Left forelimb (tissue), 1 donor: ENCODE measurements around the gene MRPL34.

Experiments
- DNase-seq: peaks from one replicate; pipeline ENCODE4 v3.0.0-alpha.2; 2018; ENCODE audit warnings: low spot score

The MRPL34 gene

DNA sequence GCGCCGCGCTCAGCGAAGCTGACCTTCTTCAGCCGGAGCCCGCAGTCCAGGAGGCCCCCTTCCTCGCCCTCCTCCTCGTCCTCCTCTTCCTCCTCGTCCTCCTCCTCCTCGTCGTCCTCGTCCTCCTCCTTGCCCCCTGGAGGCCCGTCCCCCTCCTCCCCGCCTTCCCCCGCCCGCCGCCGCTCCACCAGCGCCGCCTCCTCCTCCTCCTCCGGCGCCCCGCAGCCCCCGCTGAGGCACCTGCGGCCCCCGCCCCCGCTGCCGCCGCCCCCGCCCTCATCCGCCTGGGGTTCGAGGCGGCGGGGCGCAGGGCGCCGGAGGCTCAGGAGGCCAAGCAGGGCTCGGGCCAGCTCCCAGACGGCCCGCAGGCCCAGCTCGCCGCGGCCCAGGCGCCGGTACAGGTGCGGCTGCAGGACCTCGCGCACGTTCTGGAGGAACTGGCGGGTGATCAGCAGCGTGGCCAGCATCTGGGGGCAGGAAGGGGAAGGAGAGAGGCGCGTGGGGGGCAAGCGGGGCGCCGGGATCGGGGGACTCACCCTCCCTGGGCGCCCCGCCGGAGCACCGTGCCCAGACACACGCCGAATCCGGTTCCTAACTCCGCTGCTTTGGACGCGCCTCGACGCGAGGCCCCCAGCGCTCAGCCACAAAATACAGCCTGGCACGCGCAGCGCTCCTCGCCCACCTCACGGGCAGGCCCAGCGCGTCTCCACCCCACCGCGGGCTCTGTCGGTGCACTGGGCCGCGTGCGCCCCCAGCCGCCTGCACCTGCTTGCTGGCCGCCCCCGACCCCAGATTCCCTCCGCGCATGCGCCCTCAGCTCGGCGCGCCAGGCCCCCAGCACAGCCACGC lies 23.1 kb downstream of the MRPL34 start:
- DNase-seq, result no peak

DNA sequence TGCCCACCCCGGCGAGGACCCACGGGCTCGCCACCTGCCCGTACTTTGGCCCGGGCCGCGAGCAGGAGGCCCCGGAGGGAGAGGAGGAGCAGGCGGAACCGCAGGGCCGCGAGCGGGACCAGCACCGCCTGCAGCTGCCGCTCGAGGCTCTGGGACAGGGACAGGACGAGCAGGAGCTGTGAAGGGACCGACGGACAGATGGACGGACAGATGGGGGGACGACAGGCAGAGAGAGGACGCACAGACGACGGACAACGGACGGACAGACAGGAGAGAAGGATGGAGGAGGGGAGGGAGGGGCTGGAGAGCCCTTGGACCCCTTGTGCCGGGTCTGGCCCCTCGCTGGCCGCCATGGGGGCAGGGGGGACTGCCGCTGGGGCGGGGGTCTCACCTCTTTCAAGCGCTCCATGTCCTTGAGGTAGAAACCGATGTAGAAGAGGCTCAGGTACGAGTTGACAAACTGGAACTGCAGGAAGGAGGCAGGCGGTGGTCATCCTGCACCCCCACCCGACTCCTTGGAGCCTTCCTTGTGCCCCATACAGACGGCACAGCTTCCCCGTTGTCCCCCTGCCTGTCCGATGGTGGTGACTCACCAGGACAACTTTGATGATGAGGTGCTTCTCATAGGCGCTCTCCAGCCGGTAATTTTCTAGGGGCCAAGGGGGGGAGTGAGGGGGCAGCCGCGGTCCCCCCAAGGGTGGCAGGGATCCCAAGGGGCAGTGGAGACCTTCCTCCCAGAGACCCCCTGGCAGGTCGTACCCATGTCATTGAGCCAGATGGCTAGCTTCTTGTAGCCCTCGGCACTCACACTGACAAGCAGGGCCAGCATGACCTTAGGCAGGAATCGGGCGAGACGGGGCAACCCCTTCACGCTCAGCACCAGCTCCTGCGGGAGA lies 23.9 kb downstream of the MRPL34 start:
- DNase-seq, result no peak

DNA sequence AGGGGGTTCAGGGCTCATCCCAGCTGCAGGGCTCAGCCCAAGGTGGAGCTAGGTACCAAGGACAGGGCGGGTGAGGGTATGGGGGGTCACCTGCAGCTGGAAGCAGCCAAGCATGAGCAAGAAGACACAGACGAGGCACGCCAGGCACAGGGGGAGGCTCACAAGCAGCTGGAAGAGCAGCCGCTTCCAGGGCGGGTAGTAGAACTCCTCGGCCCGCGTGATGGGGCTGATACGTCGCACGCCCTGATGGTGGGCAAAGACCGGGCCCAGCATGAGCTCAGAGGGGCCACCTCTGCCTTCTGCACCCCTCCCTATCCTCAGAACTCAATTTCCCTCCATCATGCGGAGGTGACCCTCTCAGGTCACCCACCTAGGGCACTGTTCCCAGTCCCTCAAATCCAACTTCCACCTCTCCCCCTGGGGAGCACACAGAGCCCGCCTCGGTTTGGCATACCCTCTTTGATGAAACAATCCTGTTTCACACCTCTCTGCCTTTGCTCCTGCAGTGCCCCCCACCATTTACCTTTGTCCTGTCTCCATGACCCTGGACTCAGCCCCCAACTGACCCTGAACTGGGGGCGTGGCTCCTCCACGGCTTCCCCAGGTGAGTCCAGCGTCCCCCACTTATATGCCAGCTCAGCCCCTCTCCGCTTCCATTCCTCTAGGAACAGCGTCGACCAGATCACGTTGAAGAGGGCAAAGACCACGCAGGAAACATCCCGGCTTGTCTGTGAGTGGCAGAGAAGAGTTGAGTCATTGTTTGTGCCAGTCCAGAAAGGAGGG lies 24.8 kb downstream of the MRPL34 start:
- no peak for DNase-seq

DNA sequence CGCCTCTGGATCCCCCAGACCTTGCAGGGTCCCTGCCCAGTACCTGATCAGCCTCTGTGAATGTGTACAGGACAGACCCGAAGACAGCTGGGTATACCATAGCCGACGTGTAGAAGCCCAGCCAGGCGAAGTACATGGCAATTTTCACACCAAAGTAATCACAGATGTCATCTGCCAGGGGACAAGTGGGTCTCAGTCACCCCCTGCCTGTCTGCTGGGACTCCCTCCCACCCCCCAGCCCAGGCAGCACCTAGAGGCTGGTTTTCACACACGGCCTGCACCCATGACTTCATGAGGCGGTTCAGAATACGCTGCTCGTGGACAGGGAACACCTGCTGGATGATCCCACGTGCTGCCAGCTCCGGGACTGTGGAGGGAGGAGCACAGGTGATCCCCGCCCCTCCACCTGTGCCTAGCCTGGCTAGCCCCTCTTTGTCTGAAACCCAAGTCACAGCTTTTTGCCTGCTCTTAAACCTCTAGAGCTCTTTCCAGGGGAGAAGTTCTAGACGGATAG lies 25.4 kb downstream of the MRPL34 start:
- DNase-seq, result no peak

DNA sequence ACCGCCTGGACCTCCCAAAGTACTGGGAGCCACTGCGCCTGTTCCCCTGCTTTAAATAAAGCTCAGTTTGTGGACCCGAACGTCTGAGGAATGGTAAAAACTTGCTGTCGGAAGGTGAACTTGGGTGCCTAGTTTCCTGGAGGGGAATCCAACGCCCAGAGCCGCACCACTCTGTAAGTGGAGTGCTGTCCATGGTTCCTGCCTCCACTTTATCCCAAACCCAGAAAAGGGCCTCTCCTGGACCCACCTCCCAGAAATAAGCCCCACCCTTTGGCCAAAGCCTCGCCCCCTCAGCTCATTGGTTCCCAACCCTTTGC lies 26.6 kb downstream of the MRPL34 start:
- no peak for DNase-seq

DNA sequence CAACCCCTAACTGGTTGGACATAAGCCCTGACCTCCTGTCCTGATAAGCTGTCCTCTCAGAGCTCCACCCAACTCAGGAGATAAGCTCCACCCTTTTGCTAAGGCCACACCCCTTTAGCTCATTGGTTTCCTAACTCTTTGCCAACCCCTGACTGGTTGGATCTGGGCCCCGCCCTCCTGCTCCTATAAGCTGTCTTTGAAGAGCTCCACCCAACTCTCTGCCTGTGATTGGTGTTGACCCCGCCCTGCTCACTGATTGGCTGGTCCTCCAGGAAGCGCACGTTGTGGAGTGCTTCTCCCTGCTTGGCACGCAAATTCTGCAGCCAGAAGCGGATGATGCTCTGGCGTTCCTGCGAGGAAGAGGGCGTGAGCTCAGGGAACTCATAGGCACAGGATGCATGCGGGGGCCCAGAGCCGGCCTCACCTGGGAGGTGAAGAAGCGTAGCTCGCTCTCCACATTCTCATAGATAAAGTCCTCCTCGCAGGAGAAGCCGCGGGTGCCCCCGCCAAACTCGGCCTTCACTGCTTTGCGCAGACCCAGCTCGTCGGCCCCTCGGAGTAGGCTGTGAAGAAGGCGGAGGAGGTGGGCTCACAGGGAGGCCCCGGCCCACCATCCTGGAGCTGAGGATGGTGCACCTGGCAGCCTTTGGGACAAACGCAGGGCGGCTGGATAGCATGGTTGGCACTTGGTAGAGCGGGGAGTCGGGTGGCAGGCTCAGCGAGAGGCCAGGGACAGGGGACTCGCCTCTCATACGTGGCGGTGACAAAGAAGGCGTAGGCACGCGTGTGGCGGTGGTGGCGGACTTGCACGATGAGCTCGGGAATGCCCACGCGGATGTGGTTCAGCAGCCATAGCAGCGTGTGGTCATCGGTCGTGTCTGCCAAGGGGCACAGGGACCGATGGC lies 27.3 kb downstream of the MRPL34 start:
- DNase-seq, result no peak

DNA sequence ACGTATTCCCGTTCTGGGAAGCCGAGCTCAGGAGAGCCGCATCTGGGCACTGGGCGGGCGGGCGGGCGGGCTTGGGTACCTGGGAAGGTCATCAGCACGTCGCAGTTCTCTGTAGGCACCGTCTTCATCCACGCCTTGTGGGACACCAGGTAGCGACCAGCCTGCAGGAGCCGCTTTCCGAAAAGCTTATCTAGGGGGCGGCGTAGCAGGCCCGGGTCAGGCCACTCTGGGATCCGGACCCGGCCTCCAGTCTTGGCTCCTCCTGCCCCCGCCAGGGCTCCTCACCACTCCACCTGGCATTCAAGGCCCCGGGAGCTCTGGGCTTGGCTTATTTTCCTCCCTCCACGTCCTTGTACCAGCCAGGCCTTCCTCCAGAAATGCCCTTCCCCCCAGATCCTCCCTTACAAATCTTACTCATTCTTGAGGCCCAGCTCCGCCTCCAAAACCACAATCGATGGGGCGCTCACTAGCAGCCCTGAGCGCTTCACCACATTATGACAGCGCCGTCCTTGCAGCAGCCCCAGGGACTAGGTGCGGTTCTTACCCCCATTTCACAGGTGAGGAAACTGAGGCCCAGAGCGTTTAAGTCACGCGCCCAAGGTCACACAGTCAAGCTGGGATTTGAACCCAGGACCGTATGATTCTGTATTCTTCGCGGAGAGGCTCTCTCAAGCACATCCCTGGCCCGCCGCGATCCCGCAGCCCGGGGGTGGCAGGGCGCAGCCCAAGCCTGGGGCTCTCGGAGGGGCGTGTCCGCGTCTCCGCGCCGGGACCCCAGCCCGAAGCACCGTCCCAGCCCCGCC lies 28.1 kb downstream of the MRPL34 start:
- DNase-seq, result no peak

DNA sequence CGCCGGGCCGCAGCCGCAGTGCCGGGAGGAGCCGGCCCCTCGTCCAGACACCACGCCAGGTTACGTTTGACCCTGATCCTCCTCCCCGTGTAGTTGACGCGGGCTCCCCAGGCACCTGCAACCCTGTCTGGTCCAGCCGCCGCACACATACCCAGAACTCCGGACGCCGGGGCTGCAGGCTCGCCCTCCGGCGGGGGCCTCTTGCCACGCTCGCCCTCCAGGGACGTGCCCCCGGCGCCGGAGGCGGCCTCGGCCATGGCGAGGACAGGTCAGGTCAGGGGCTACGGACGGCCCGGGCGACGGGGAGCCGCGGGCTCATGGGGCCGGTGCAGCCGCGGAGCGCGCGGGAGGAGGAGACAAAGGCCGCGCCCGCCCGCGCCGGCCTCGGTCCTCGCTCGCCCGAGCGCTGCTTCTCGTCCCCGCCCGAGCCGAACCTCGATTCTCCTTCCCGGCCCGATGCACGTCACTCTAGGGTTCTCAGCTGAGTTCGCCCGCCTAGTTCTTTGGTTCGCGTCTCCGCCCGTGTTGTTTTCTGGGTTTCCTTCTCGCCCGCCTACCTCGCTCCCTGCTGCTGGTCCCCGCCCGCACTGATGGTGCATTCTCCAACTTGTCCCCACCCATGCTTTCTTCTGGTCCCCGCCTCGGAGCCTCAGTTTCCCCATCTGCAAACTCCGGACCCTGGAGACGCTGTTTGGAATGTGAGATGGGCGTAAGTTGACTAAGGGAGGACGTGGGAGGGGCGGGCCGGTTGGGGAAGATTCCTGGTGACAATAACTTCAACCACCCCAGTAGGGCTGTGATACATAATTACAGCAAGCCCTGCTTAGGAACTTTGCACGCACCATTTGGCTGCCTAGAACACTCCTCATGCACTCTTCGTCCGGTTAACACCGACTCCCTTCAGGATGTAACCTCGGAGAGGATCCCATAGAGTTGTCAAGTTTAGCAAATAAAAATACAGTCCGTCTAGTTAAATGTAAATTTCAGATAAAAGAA lies 29.0 kb downstream of the MRPL34 start, which contains the start of gene ANO8:
Gene ANO8 (minus strand): TSS at position 442 of the 996 bp plus-strand sequence. CDS start 185 bp downstream, at position 257.
- DNase-seq, result peak; percentile 96

DNA sequence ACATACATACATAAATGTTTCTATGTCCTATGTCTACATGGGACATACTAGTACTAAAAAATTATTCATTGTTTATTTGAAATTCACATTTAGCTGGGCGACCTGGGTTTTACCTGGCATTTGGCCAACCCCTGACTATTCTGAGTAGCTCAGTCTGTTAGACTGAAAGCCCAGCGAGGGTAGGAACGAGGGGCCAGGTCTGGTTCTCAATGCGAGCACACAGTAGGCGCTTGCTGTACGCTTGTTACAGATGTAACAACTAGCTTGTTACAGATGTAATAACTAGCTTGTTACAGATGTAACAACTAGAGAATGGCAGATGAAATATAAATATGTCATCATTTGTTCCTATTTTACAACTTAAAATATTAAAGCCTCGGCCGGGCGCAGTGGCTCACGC lies 29.9 kb downstream of the MRPL34 start:
- no peak for DNase-seq

DNA sequence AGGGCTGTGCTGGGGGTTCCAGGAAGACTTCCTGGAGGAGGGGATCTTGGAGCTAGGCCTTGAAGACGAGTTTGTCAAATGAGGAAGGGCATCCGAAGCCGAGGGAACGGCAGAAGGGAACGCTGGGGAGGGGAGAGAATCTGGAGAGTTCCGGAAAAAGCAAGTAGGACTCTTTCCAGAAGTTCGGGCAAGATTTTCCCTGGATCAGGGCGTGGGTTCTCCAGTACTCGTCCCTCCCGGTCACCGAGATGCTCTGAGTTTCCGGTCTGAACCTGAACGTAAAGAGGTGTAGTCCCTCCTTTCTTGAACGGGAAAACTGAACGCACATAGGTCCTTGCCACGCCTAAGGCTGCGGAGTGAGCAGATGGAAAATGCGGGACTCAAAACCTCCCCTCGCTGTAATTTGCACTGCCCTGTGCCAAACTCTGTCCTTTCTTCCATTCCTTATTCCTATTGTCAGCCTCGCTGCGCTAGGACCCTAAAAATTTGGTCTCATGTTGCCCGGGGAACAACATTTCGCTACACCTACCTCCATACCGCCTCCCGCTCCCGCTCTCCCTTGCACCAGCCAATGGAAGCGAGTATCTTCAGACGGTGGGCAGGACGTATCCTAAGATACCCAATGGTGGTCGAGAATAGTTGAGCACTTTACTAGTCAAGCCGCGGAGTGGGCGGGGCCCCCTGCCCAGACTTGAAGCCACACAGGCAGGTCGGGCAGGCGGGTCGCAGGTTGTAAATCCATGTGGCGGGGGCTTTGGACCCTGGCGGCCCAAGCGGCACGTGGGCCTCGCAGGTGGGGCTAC lies 31.4 kb downstream of the MRPL34 start, which contains the start of gene GTPBP3:
Gene GTPBP3 (plus strand): TSS at position 682 of the 803 bp plus-strand sequence. CDS start 59 bp downstream, at position 741.
- peak; percentile 95 for DNase-seq

DNA sequence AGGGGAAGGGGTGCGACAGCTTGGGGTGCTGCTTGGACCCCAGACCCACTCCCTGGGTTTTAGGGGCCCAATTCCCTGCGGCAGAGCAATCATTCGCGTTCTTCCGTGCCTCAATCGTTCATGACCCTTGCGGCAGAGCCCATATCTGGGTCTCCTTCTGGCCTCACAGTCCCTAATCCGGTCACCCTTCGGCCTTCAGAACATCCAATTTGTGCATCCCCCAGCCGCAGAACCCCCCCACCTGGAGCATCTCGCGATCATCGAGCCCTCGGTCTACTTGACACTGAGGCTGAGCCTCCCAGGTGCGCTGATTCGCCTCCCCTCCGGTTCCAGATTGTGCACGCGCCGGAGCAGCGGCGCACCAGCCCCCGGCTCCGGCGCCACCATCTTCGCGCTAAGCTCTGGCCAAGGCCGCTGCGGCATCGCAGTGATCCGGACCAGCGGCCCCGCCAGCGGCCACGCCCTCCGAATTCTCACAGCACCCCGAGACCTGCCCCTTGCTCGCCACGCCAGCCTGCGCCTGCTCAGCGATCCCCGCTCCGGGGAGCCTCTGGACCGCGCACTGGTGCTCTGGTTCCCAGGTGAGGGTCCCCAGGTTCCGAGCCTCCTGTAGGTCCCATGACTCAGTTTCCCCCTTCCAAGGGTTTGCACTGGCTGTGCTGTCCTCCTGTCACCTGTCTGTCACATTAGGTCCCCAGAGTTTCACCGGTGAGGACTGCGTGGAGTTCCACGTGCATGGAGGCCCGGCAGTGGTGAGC lies 32.2 kb downstream of the MRPL34 start:
- no peak for DNase-seq

DNA sequence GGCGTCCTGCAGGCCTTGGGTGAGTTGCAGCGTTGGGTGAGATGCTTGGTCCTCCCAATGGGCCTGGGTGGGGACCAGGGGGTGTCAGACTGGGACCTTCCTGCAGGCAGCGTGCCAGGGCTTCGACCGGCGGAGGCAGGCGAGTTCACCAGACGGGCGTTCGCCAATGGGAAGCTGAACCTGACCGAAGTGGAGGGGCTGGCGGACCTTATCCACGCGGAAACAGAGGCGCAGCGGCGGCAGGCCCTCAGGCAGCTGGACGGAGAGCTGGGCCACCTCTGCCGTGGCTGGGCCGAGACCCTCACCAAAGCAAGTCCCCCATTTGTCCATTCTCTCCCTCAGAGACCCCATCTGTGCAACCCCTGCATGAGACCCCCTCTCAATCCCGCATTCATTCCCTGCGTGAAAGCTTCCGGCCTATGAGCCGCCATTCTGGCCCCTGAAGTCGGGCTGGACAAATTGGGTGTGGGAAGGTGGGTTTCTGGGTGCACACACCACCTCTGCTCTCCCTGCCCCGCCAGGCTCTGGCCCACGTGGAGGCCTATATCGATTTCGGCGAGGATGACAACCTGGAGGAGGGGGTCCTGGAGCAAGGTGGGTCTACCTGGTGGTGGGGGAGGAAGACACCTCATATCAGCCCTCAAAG lies 32.9 kb downstream of the MRPL34 start:
- DNase-seq, result no peak

DNA sequence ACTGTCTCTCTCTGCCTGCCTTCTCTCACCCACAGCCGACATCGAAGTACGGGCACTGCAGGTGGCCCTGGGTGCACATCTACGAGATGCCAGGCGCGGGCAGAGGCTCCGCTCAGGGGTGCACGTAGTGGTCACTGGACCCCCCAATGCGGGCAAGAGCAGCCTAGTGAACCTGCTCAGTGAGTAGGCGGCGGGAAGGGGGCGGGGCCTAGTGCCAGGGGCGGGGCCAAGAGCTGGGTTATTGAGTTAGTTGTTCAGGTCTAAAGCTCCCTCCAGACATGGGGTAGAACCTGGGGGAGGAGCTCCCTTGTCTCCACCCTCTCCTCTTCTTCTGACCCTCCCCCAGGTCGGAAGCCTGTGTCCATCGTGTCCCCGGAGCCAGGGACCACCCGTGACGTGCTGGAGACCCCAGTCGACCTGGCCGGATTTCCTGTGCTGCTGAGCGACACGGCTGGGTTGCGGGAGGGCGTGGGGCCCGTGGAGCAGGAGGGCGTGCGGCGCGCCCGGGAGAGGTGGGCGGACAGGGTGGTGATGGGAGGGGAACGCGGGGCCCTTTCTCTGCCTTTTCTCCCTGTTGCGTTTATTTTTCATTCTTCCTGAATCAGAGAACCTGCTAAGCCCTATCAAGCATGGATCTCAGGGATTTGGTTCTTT lies 33.5 kb downstream of the MRPL34 start:
- DNase-seq, result no peak

DNA sequence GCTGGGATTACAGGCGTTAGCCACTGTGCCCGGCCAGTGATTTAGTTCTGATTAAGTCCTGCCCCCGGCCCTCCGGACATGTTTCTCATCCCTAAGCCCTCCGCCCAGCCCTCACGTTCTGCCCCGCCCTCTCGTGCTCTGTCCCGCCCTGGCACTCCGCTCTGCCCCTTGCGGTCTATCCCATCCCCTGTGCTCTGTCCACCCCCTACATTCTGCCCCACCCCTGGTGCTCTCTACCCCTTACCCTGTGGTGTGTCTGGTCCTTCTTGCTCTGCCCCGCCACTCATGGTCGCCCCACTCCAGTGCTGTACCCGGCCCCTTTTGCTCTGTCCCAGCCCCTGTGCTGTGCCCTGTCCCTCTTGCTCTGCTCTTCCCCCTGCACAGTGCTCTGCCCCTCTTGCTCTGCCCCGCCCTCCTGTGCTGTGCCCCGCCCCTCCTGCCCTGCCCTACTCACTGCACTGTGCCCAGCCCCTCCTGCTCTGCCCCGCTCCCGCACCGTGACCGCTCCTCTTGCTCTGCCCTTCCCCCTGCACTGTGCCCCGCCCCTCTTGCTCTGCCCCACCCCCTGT lies 34.7 kb downstream of the MRPL34 start:
- DNase-seq, result no peak

DNA sequence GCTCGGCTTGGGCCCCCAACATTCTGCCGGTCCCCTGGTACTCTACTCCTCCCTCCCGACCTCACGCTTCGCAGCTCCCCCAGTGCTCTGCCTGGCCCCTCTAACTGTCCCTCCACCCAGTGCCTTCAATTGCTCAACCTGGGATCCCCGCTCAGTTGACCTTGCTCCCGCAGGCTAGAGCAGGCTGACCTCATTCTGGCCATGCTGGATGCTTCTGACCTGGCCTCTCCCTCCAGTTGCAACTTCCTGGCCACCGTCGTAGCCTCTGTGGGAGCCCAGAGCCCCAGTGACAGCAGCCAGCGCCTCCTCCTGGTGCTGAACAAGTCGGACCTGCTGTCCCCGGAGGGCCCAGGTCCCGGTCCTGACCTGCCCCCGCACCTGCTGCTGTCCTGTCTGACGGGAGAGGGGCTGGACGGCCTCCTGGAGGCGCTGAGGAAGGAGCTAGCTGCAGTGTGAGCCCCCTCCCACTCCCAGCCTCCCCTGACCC lies 35.2 kb downstream of the MRPL34 start:
- DNase-seq, result no peak

DNA sequence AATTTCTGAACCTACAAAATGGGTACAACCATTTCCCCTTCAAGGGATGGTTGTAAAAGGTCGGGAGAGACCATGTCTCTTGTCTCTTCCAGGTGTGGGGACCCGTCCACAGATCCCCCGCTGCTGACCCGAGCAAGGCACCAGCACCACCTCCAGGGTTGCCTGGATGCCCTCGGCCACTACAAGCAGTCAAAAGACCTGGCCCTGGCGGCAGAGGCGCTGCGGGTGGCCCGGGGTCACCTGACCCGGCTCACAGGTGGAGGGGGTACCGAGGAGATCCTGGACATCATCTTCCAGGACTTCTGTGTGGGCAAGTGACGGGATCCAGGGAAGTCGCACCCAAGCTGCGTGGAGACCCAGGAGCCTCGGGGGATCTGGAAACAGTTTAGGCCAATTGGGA lies 35.7 kb downstream of the MRPL34 start:
- no peak for DNase-seq
